GM12891 (cell line): ENCODE results near the gene ABCA9.

Experiments used
- DNase-seq: peaks from one replicate; pipeline ENCODE4 v3.0.0; 2011; ENCODE audit warnings: low spot score; ENCODE audit not compliant: insufficient read length
- FAIRE-seq: peaks from 2 replicates; lab custom pipeline; 2011; peaks lifted over from hg19 to GRCh38; lab: Jason Lieb, UNC
- PAX5 ChIP-seq: IDR thresholded peaks from 2 replicates; pipeline ENCODE4 v1.6.1; 2011; ENCODE audit warnings: low read length, moderate library complexity, mild to moderate bottlenecking; ENCODE audit not compliant: insufficient read depth, severe bottlenecking
- POLR2A ChIP-seq: IDR thresholded peaks from 2 replicates; pipeline ENCODE4 v1.6.1; 2011; ENCODE audit warnings: low read depth, low read length, control low read depth
- POLR2AphosphoS5 ChIP-seq: IDR thresholded peaks from 2 replicates; pipeline ENCODE4 v1.6.1; 2011; ENCODE audit warnings: low read depth, low read length, control low read depth
- POU2F2 ChIP-seq: IDR thresholded peaks from 2 replicates; pipeline ENCODE4 v1.6.1; 2011; ENCODE audit warnings: low read depth, mild to moderate bottlenecking, control low read depth, low read length, moderate library complexity
- SPI1 ChIP-seq: IDR thresholded peaks from 2 replicates; pipeline ENCODE4 v1.6.1; 2011; ENCODE audit warnings: low read depth, low read length, control low read depth
- TAF1 ChIP-seq: IDR thresholded peaks from 2 replicates; pipeline ENCODE4 v1.6.1; 2011; ENCODE audit warnings: low read depth, low read length, control low read depth

The ABCA9 gene

DNA sequence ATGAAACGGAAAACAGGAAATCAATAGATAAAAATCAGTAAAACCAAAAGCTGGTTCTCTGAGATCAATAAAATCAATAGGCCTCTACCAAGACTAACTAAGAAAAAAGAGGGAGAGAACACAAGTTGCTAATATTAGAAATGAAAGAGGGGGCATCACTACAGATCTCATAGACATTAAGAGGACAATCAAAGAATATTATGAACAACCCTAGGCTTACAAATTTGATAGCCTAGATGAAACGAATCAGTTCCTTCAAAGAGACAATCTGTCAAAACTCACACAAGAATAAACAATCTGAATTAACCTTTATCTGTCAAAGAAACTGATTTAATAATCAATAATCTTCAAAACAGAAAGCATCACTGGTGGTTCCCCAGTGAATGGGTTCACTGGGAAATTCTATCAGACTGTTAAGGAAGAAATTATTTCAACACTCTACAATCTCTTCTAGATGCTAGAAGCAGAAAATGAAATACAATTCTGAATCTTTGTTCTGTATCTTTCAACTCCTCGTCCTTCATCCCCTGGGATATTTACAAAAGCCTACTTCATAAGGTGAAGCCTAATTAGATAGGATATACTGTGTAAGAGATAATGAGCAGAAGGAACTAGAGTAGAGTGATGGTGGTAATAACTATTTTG, 4.4 kb downstream of the ABCA9 start:
- TF ChIP-seq TAF1 (no peak), POLR2A (no peak), SPI1 (no peak), POU2F2 (no peak), POLR2AphosphoS5 (no peak), PAX5 (no peak)
- DNase-seq (no peak), FAIRE-seq (no peak)

GRCh38 chr17:69055334-69055733, 5.4 kb downstream of the ABCA9 start:
- TF ChIP-seq PAX5 (no peak), POU2F2 (no peak), POLR2A (no peak), POLR2AphosphoS5 (no peak), TAF1 (no peak), SPI1 (no peak)
- FAIRE-seq (no peak), DNase-seq (no peak)

DNA sequence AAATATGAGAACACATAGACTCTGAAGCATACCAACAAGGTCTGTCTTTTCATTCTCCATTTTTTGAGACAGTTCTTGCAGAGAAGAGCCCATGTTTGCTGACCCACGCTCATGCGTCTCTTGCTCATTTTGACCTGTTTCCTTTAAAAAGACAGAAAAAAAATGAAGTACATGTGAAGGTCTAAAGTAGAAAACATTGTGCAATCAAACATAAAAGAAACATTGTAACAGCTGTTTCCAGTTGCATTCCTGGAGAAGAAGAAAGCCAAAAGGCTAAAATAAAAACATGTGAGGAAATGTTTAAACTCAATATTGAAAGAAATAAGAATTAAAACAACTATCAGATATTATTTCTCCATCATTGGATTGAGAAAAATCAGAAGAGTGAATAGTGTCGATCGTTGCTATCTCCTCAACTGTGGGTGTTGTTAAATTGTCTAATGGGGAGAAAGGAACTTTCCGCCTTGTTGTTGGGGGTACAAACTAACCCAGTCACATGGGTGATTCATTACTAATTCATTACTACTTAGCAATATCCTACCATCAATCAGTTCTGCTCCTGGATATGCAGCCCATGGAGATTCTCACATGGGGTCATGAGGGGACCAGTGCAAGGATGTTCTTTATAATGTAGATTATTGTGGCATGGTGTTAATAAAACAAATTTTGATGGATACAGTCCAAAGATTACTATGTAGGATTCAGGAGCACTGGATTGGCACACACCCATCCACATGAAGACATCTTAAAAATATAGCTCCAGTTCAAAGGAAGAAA, 9.5 kb downstream of the ABCA9 start:
- TF ChIP-seq PAX5 (no peak), POU2F2 (no peak), TAF1 (no peak)
- no peak for FAIRE-seq
- DNase-seq: no peak

GRCh38 chr17:69048634-69049033, 12.1 kb downstream of the ABCA9 start:
- DNase-seq (no peak), FAIRE-seq (no peak)
- TF ChIP-seq SPI1 (no peak), POLR2A (no peak), POU2F2 (no peak), POLR2AphosphoS5 (no peak), PAX5 (no peak), TAF1 (no peak)

GRCh38 chr17:69047368-69048263, 13.1 kb downstream of the ABCA9 start:
- DNase-seq (no peak), FAIRE-seq (no peak)
- TF ChIP-seq POLR2AphosphoS5 (no peak), POLR2A (no peak), POU2F2 (no peak), PAX5 (no peak), TAF1 (no peak), SPI1 (no peak)

GRCh38 chr17:69046121-69046807, 14.5 kb downstream of the ABCA9 start:
- DNase-seq: no peak
- TF ChIP-seq SPI1 (no peak), POLR2AphosphoS5 (no peak), TAF1 (no peak), POLR2A (no peak), POU2F2 (no peak), PAX5 (no peak)
- no peak for FAIRE-seq

GRCh38 chr17:69045646-69046045, 15.1 kb downstream of the ABCA9 start:
- TF ChIP-seq SPI1 (no peak), PAX5 (no peak), TAF1 (no peak), POLR2AphosphoS5 (no peak), POLR2A (no peak), POU2F2 (no peak)
- DNase-seq (no peak), FAIRE-seq (no peak)

DNA sequence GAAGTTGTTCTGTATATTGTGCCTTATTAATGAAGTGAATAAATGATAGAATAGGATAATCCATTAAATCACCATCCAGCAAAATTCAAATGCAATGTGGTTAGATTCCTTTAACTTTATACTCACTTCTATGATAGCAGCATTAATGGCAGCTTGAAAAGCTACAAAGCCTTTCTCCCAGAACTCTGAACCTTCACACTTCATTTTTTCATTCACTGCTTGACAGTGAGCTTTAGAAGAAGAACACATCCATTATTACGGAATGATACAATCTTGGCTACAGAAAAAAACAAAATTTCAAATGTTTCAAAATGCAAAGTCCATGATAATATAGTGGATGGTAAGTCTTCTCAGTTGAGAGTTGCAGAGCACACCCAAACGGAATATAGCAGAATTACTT, 16.4 kb downstream of the ABCA9 start:
- DNase-seq (no peak), FAIRE-seq (no peak)
- no peak for TF ChIP-seq POLR2A
- no peak for TF ChIP-seq PAX5
- TF ChIP-seq TAF1: no peak
- TF ChIP-seq POLR2AphosphoS5: no peak
- TF ChIP-seq POU2F2: no peak
- TF ChIP-seq SPI1: no peak

GRCh38 chr17:69043098-69043734, 17.5 kb downstream of the ABCA9 start:
- TF ChIP-seq TAF1: no peak
- no peak for TF ChIP-seq SPI1
- no peak for TF ChIP-seq POU2F2
- TF ChIP-seq PAX5: no peak
- TF ChIP-seq POLR2A: no peak
- TF ChIP-seq POLR2AphosphoS5: no peak
- no peak for DNase-seq
- FAIRE-seq: no peak

GRCh38 chr17:69042308-69042707, 18.4 kb downstream of the ABCA9 start:
- FAIRE-seq: no peak
- no peak for DNase-seq

More at GRCh38 chr17:69042308-69042707, 18.4 kb downstream of the ABCA9 start:
- TF ChIP-seq SPI1 (no peak), POLR2A (no peak), TAF1 (no peak), POLR2AphosphoS5 (no peak), PAX5 (no peak)
